ENCODE results near the gene TPM4. TPM values are rescaled to one million over a fixed set of nuclear protein-coding genes. Genes with fewer than 3 reads are reported as not detected.
"Not testable (repeated sequence)": the region's sequence is repeated elsewhere in the genome, so short reads cannot be mapped to it uniquely, and the experiment has no call there.

Gene TPM4
- total RNA-seq, 1 experiment from 2014 or later: 307 TPM

DNA sequence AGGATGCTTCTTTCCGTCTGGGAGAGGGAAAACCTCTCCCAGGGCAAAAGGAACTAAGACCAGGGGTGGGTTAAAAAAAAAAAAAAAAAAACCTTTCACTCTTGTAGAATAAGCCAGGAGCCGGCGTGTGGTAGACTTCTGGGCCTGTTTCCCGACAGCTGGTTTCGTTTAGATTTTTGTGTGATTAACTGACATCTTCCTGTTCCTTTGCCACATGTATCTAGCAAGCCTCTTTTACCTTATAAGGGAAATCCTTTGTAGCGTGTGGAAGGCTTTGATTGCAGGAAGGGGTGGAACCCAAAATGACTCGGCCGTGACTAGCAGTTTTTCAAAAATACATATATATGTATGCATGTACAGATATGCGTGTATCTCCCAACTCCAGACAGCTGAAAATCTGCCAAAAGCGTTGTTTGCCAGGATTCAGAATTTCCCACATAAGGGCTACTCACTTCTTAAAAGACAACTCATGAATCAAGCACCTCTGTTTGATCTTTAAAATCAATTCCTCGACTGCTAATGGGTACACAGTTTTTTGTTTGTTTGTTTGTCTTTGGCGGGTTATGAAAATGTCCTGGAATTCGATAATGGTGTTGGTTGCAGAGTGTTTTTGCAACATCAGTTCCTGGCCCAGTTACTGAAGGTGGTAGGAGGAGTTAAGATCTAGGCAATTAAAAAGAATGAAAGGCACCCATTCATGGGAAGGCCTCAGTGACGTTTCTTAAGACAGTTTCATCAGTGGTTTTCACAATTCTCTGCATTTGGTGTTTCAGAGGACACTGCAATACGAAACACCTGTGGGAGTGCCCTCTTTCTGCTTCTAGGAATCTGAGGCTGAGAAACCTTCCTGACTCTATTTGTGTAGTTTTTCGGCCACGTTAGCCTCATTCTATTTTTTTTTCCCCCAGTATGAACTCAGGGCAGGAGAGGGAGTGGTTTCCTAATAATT, 2.7 kb downstream of the TPM4 start:
- no peak overlapping the region for H2AFZ ChIP-seq
- peak overlapping the region; percentile 70 for H3K4me3 ChIP-seq
- CTCF ChIA-PET: interaction anchor here (0.6 to 0.7 kb wide), 2 partner anchors 18 to 28 kb away, joined by 3 to 11 read pairs; no protein-coding TSS in a partner anchor
- no peak for TF ChIP-seq EZH2 (IDR thresholded peaks at IDR 0.05; ENCODE audit: low read depth)
- TF ChIP-seq, protein P1, sequence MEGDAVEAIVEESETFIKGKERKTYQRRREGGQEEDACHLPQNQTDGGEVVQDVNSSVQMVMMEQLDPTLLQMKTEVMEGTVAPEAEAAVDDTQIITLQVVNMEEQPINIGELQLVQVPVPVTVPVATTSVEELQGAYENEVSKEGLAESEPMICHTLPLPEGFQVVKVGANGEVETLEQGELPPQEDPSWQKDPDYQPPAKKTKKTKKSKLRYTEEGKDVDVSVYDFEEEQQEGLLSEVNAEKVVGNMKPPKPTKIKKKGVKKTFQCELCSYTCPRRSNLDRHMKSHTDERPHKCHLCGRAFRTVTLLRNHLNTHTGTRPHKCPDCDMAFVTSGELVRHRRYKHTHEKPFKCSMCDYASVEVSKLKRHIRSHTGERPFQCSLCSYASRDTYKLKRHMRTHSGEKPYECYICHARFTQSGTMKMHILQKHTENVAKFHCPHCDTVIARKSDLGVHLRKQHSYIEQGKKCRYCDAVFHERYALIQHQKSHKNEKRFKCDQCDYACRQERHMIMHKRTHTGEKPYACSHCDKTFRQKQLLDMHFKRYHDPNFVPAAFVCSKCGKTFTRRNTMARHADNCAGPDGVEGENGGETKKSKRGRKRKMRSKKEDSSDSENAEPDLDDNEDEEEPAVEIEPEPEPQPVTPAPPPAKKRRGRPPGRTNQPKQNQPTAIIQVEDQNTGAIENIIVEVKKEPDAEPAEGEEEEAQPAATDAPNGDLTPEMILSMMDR (conservative IDR thresholded peaks at IDR 0.05): no peak
- peaks cover under 1% of the 10 kb centered on the region for H4K20me1 ChIP-seq (ENCODE audit: insufficient read depth)
- peak overlapping the region; percentile 86 for H3K4me2 ChIP-seq
- no peaks in the 10 kb centered on the region for H3K9me3 ChIP-seq (ENCODE audit: insufficient read depth, low read depth)
- H3K4me1 ChIP-seq (replicated peaks; ENCODE audit: insufficient read depth): peaks cover 32% of the 10 kb centered on the region
- intact Hi-C loops (cut with micrococcal nuclease; ENCODE audit: unreplicated experiment): loop anchor here (1.0 to 5.0 kb wide), 2 partner anchors 9 to 37 kb away; no protein-coding TSS in a partner anchor
- H3K27ac ChIP-seq: peak overlapping the region; percentile 99
- no peaks in the 10 kb centered on the region for H3K27me3 ChIP-seq (ENCODE audit: insufficient read depth, low read depth)
- DNase-seq: peak; percentile 64 to 98
- H3K9me2 ChIP-seq (ENCODE audit: insufficient read depth): no peaks in the 10 kb centered on the region
- POLR2A ChIA-PET (ENCODE audit: unreplicated experiment): interaction anchor here (0.6 to 1.1 kb wide), 2 partner anchors 12 to 30 kb away, joined by 5 to 8 read pairs; no protein-coding TSS in a partner anchor
- H3K79me2 ChIP-seq (ENCODE audit: low read depth): peaks cover 64% of the 10 kb centered on the region
- H3F3A ChIP-seq (ENCODE audit: insufficient read depth, low read depth): peaks cover 85% of the 10 kb centered on the region
- H3K36me3 ChIP-seq (ENCODE audit: low read depth): peaks cover 39% of the 10 kb centered on the region
- TSS peak; percentile 32 for BruUV-seq (replicated peaks)

DNA sequence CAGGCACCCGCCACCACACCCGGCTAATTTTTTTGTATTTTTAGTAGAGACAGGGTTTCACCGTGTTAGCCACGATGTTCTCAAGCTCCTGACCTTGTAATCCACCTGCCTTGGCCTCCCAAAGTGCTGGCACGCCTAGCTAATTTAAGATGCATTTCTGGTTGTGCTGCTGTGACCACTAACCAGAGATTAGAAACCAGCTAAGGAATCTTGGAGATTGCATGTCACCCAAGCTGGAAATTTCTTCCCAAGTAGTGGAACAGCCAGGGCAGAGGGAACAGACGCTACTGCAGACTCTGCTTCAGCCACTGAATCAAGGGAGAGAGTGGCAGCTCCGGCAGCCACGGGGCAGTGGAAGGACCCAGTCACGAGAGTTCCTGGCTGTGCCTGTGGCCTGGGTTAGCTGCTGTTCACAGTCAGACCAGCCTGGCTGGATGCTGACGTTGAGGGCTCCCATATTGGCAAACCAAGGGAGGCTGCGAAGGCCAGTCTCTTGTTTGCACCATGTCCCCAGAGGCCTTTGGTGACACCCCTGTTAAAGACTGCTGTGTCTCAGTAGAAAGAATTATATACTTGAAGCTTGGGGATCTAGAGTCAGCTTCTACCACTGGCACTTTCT, 7.9 kb downstream of the TPM4 start:
- intact Hi-C loops (cut with micrococcal nuclease; ENCODE audit: unreplicated experiment): no loop called here
- no TSS peak for BruUV-seq (replicated peaks)
- peaks cover 6% of the 10 kb centered on the region for H4K20me1 ChIP-seq (ENCODE audit: insufficient read depth)
- no peak for TF ChIP-seq EZH2 (IDR thresholded peaks at IDR 0.05; ENCODE audit: low read depth)
- TF ChIP-seq, protein P1 (conservative IDR thresholded peaks at IDR 0.05): no peak
- POLR2A ChIA-PET (ENCODE audit: unreplicated experiment): no interaction called here
- H3K4me2 ChIP-seq: no peak overlapping the region
- peaks cover 59% of the 10 kb centered on the region for H3K4me1 ChIP-seq (replicated peaks; ENCODE audit: insufficient read depth)
- H2AFZ ChIP-seq: no peak overlapping the region
- peaks cover 73% of the 10 kb centered on the region for H3K79me2 ChIP-seq (ENCODE audit: low read depth)
- no peaks in the 10 kb centered on the region for H3K9me2 ChIP-seq (ENCODE audit: insufficient read depth)
- H3K27me3 ChIP-seq (ENCODE audit: insufficient read depth, low read depth): no peaks in the 10 kb centered on the region
- CTCF ChIA-PET: interaction anchor here (0.6 kb wide), 1 partner anchor 35 kb away, joined by 11 read pairs; no protein-coding TSS in a partner anchor
- DNase-seq: no peak
- peaks cover 74% of the 10 kb centered on the region for H3K36me3 ChIP-seq (ENCODE audit: low read depth)
- peak overlapping the region; percentile 14; the same call in 1 of the 2 replicates for H3K27ac ChIP-seq
- H3K9me3 ChIP-seq (ENCODE audit: insufficient read depth, low read depth): no peaks in the 10 kb centered on the region
- peaks cover 96% of the 10 kb centered on the region for H3F3A ChIP-seq (ENCODE audit: insufficient read depth, low read depth)
- H3K4me3 ChIP-seq: no peak overlapping the region

DNA sequence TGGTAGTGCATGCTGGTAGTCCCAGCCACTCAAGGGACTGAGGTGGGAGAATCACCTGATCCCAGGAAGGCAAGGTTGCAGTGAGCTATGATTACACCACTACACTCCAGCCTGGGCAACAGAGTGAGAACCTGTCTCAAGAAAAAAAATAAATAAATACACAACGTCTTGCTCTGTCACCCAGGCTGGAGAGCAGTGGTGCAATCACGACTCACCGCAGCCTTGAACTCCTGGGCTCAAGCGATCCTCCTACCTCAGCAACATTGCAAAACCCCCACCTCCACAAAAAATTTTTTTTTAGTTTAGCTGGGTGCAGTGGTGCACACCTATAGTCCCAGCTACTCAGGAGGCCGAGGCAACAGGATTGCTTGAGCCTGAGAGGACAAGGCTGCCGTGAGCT, 8.8 kb downstream of the TPM4 start:
- peaks cover 6% of the 10 kb centered on the region for H4K20me1 ChIP-seq (ENCODE audit: insufficient read depth)
- H3K4me1 ChIP-seq (replicated peaks; ENCODE audit: insufficient read depth): peaks cover 59% of the 10 kb centered on the region
- H3K4me3 ChIP-seq: no peak overlapping the region
- peaks cover 65% of the 10 kb centered on the region for H3K79me2 ChIP-seq (ENCODE audit: low read depth)
- no peaks in the 10 kb centered on the region for H3K27me3 ChIP-seq (ENCODE audit: insufficient read depth, low read depth)
- peaks cover 80% of the 10 kb centered on the region for H3K36me3 ChIP-seq (ENCODE audit: low read depth)
- H3K27ac ChIP-seq: peak overlapping the region; percentile 14; the same call in 1 of the 2 replicates
- intact Hi-C loops (cut with micrococcal nuclease; ENCODE audit: unreplicated experiment): no loop called here
- peak in 1 of 2 experiments; percentile 63 for DNase-seq
- H3K9me2 ChIP-seq (ENCODE audit: insufficient read depth): no peaks in the 10 kb centered on the region
- BruUV-seq (replicated peaks): no TSS peak
- ChIA-PET CTCF (no interaction called here), POLR2A (ENCODE audit: unreplicated experiment) (interaction anchor here (0.6 kb wide), 1 partner anchor 58 kb away, joined by 3 read pairs; the partner anchor contains the start of gene HSH2D)
- H3K9me3 ChIP-seq (ENCODE audit: insufficient read depth, low read depth): no peaks in the 10 kb centered on the region
- no peak overlapping the region for H2AFZ ChIP-seq
- no peak overlapping the region for H3K4me2 ChIP-seq
- peaks cover 96% of the 10 kb centered on the region for H3F3A ChIP-seq (ENCODE audit: insufficient read depth, low read depth)
- no peak for TF ChIP-seq EZH2 (IDR thresholded peaks at IDR 0.05; ENCODE audit: low read depth)
- TF ChIP-seq, protein P1 (conservative IDR thresholded peaks at IDR 0.05): no peak

DNA sequence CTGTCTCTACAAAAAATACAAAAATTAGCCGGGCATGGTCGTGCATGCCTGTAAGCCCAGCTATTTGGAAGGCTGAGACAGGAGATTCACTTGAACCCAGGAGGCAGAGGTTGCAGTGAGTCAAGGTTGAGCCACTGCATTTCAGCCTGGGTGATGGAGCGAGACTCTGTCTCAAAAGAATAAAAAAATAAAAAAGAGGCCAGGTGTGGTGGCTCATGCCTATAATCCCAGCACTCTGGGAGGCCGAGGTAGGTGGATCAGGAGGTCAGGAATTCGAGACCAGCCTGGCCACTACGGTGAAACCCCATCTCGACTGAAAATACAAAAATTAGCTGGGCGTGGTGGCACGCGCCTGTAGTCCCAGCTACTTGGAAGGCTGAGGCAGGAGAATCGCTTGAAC, 11.1 kb downstream of the TPM4 start:
- H3F3A ChIP-seq (ENCODE audit: insufficient read depth, low read depth): peaks cover 97% of the 10 kb centered on the region
- H3K4me1 ChIP-seq (replicated peaks; ENCODE audit: insufficient read depth): peaks cover 76% of the 10 kb centered on the region
- peak overlapping the region; percentile 70 for H3K4me2 ChIP-seq
- POLR2A ChIA-PET (ENCODE audit: unreplicated experiment); H4K20me1 ChIP-seq (ENCODE audit: insufficient read depth); CTCF ChIA-PET; H3K27me3 ChIP-seq (ENCODE audit: insufficient read depth, low read depth); H3K4me3 ChIP-seq; H3K9me2 ChIP-seq (ENCODE audit: insufficient read depth); BruUV-seq (replicated peaks); H2AFZ ChIP-seq; H3K9me3 ChIP-seq (ENCODE audit: insufficient read depth, low read depth); intact Hi-C loops (cut with micrococcal nuclease; ENCODE audit: unreplicated experiment): not testable (repeated sequence)
- H3K27ac ChIP-seq: peak overlapping the region; percentile 80
- H3K79me2 ChIP-seq (ENCODE audit: low read depth): peaks cover 62% of the 10 kb centered on the region
- peak in 1 of 2 experiments; percentile 33 for DNase-seq
- H3K36me3 ChIP-seq (ENCODE audit: low read depth): peaks cover 81% of the 10 kb centered on the region

Data from PC-9 (cell line).